Nucleus accumbens (tissue), 56 donors: Measurements from ENCODE around the gene SLC39A12.
A peak's percentile ranks its signal among the peaks of the same experiment; 100 is the strongest.

Source experiments
- DNase-seq, 56 donors: peaks; one replicate each; lab custom pipeline; 2025; lab: John Stamatoyannopoulos, UW

Gene SLC39A12

GRCh38 chr10:18043148-18044006, 91.7 kb downstream of the SLC39A12 start:
- no peak for DNase-seq

GRCh38 chr10:18044976-18045720, 93.4 kb downstream of the SLC39A12 start:
- DNase-seq = no peak

GRCh38 chr10:18056583-18056982, 104.9 kb downstream of the SLC39A12 start:
- DNase-seq = no peak

- DNase-seq = no peak
Measured at GRCh38 chr10:18059826-18060559, 108.3 kb downstream of the SLC39A12 start.

DNA sequence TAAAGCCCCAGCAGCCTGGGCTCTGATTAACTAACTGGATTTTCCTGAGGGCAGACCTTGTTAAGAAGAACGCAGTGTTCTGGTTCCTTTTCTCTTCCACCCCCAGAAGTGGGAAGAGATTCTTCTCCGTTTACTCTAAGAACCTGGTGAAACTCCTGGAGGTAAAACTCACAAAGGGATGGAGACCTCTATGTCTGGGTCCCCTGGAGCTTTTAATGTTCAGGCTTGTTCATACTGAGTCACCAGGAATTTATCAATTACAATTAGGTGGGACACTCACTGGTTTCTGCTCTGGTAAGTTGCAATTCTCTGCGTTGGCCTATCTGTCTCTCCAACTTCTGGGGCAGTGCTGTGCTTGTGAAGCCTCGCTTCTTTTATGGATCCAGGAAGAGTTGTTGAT, 115.2 kb downstream of the SLC39A12 start:
- DNase-seq = no peak

GRCh38 chr10:18068401-18068800, 116.7 kb downstream of the SLC39A12 start:
- DNase-seq = no peak

DNA sequence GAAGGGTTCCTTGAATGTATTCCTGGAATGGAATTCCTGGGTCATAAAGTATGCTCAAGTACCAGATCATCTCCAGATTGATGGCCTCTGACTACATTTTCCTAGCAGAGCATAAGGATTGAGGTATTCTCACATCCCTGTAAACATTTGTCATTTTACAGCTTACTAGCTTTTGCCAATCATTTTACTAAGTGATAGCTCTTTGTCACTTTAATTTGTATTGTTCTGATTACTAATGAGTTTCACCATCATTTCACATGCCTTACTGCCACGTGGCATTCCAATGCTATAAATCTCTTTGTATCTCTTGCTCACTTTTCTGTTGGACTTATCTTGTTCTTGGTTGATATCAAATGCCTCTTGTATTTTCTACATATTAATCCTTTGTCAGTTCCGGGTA, 119.9 kb downstream of the SLC39A12 start:
- no peak for DNase-seq

DNA sequence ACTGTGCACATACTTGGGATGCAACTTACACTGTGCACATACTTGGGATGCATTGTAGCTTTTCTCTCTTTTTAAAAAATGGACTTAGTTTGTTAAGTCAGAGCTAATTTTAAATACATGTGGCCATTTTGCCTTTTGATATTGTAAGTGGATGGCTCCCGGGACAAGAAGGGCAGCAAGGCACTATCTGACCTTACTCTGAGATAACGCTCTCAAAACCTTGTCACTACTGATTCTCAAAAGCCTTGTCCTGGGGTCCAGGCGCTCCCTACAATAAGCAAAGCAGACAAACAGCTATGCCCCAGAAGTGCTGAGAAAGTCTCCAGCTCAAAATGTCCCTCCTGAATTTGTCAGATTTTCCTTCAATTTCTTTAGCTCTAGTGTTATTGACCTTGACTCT, 121.6 kb downstream of the SLC39A12 start:
- DNase-seq = no peak

DNA sequence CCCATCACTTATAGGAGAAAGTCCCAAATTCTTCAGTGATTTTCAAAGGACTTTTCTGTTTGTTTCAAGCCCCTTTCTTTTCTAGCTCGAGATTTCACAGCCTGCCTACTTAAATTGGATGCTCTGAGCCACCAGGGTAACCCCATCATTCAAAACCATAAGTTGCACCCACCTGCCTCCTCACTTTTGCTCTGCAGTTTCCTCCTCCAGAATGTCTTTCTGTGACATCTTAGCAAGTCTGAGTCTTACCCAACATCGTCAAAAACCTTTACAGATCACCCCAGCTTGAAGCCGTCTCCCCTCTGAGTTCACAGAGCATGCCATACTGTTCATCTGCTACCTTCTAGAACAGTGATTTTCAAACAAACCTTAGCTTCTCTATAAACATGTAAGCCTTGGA, 124.2 kb downstream of the SLC39A12 start:
- peak in 13 of 56 donors; percentile 11 to 68 (median 35) for DNase-seq

DNA sequence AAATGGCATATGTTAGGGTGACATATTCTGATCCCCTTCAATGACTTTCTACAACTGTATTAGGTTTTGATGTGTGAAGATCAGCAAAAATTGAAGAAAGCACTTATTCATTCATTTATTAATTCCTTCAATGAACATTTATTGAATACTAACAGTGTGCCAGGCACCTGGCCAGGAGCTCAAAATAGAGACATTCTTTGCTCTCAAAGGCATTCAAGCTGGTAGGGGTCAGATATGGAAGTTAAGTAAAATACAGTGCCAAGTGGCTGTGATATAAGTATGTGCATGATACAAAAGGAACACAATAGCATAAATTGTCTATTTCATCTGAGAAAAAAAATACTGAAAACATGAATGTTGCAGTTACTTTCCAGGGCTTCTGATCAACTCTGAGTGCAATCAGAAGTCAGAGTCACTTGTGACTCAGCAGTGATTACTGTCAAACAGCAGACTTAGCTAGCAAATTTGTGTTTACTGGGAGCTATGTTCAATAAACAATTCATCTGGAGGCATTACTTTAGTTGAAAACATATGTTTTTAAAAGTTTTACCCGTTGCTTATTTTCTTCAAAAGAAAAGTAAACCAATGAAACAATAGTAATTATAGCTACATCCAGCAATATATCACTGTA, 128.1 kb downstream of the SLC39A12 start:
- DNase-seq = no peak

GRCh38 chr10:18082381-18082780, 130.7 kb downstream of the SLC39A12 start:
- peak in 11 of 56 donors; percentile 2 to 57 (median 25) for DNase-seq

DNA sequence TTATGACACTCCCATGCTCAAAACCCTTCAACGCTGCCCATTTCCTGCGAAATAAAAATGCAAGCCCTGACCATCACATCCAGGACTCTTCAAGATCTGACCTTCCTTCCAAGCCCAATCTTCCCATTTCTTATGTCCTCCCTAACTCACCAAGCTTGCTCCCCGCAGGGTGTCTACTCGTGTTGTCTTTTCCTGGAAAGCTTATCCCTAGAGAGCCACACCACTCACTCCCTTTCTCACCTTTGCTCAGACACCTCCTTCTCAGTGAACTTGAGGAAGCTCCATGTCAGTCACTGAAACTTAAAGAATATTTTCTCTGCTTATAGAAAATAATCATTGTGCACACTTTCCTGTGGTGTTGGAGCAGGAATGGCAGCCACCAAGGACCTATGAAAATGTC, 134.1 kb downstream of the SLC39A12 start:
- no peak for DNase-seq

- no peak for DNase-seq
Measured at GRCh38 chr10:18086746-18087145, 135.0 kb downstream of the SLC39A12 start.

- peak in 2 of 56 donors; percentile 7 to 8 for DNase-seq
Measured at GRCh38 chr10:18087355-18087754, 135.6 kb downstream of the SLC39A12 start.
